ENCODE results near the gene PRM1. TPM values are rescaled to one million over a fixed set of nuclear protein-coding genes. Genes with fewer than 3 reads are reported as not detected.

The PRM1 gene
- total and polyA plus RNA-seq, 2 experiments from 2014 or later, result not detected

DNA sequence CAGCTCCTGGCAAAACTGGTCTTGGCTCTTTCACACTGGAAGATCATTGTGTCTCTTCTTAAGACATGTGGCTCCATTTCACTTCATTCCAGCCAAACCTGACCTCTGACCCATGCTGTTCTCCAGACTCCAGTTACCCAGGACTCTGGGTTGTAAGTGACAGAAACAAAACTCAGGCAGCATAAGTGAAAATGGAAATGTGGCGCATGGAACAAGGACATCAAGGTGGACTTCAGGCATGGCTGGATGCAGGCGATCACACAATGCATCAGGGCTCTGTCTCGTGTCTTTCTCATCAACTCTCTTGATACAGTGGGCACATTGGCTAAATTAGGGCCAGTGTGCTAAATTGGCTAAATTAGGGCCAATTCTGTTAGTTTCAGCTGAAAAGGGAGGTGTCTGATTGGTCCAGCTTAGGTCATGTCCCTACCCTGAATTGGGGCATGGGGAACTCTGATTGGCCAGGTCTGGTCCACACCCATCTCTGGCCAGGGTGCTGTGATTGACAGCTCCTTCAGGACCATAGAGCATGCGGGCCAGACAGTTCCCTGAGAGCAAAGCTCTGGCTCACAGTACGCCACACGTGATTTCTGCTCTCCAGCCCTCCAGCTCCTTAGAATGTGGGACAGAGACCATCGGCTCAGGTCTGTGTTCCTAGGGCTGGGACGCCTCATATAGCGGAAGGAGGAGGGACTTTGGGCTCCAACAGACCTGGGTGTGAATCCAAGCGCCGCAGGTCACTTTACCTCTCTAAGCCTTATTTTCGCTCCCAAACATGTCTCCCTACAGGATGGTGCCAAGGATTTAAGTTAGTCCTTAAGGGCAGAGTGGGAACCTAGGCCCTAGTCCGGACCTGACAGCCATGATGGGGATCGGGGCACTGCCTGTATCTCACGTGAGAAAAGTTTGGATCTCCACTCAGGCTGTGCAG is 42.6 kb downstream of the PRM1 start:
- TF ChIP-seq, protein P1, sequence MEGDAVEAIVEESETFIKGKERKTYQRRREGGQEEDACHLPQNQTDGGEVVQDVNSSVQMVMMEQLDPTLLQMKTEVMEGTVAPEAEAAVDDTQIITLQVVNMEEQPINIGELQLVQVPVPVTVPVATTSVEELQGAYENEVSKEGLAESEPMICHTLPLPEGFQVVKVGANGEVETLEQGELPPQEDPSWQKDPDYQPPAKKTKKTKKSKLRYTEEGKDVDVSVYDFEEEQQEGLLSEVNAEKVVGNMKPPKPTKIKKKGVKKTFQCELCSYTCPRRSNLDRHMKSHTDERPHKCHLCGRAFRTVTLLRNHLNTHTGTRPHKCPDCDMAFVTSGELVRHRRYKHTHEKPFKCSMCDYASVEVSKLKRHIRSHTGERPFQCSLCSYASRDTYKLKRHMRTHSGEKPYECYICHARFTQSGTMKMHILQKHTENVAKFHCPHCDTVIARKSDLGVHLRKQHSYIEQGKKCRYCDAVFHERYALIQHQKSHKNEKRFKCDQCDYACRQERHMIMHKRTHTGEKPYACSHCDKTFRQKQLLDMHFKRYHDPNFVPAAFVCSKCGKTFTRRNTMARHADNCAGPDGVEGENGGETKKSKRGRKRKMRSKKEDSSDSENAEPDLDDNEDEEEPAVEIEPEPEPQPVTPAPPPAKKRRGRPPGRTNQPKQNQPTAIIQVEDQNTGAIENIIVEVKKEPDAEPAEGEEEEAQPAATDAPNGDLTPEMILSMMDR (IDR thresholded peaks at IDR 0.05; ENCODE audit: low read depth, low read length), result no peak

DNA sequence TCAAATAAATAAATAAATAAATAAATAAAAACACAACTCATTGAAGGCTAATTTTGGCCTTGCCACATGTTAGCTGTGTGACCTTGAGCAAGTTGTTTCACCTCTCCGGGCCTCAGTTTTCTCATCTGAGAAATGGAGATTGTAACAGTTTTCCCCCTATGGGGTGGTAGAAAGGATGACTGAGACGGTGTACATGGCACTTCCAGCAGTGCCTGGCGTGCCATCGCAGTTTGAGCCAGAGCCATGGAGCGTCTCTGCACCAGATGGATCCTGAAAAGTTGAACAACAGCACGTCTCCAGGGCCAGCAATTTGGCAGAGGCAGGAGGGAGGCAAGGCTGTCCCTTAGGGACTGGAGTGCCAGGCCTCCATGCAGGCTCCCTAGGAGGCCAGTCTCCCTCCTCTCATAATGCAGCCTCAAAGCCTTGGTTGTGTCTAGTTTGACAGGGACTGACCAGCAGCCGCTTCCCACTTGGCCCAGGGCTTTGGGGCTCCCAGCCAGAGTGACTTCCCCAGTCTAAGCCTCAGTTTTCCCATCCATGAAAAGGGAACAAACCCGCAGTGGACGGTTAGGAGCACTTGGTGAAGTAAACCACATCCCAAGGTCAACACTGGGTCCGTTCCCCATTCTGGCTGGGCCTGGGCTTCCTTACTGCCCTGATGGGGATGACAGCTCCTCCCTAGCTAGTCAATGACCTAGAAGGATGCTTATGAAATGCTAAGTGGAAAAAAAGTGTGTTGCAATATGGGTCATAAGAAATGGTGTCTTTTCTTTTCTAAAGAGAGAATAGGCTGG is 44.5 kb downstream of the PRM1 start:
- no peaks in the 10 kb centered on the region for H3K36me3 ChIP-seq
- H3K4me1 ChIP-seq (ENCODE audit: low read depth), result no peaks in the 10 kb centered on the region
- TF ChIP-seq, protein P1 (IDR thresholded peaks at IDR 0.05; ENCODE audit: low read depth, low read length), result no peak
- H3K9me3 ChIP-seq (ENCODE audit: low read depth), result no peaks in the 10 kb centered on the region
- peak in 1 of 2 donors; percentile 58 for DNase-seq (ENCODE audit: low read depth in 1 of 2, low spot score in 1 of 2)
- H3K27ac ChIP-seq, result no peak overlapping the region
- no peak overlapping the region for H3K4me3 ChIP-seq
- no peaks in the 10 kb centered on the region for H3K27me3 ChIP-seq

More for the DNA sequence above, 42.6 kb downstream of the PRM1 start:
- Histone ChIP-seq H3K9me3 (ENCODE audit: low read depth) (no peaks in the 10 kb centered on the region), H3K36me3 (no peaks in the 10 kb centered on the region), H3K4me1 (ENCODE audit: low read depth) (peaks cover 2% of the 10 kb centered on the region), H3K27ac (no peak overlapping the region), H3K27me3 (no peaks in the 10 kb centered on the region), H3K4me3 (no peak overlapping the region)
- DNase-seq (ENCODE audit: low read depth in 1 of 2, low spot score in 1 of 2), result no peak

DNA sequence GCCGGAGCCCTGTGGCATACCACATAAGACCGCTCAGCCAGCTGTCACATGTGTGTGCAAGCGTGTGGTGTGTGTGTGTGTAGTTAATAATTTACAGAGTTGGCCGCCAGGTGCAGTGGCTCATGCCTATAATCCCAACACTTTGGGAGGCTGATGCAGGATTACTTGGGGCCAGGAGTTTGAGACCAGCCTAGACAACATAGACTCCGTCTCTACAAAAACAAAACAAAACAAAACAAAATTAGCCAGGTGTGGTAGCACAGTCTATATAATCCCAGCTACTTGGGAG is 45.5 kb downstream of the PRM1 start:
- Histone ChIP-seq H3K36me3 (no peaks in the 10 kb centered on the region), H3K9me3 (ENCODE audit: low read depth) (no peaks in the 10 kb centered on the region), H3K27ac (no peak overlapping the region), H3K4me1 (ENCODE audit: low read depth) (no peaks in the 10 kb centered on the region), H3K27me3 (no peaks in the 10 kb centered on the region), H3K4me3 (no peak overlapping the region)
- DNase-seq (ENCODE audit: low read depth in 1 of 2, low spot score in 1 of 2), result no peak
- TF ChIP-seq, protein P1 (IDR thresholded peaks at IDR 0.05; ENCODE audit: low read depth, low read length), result no peak

DNA sequence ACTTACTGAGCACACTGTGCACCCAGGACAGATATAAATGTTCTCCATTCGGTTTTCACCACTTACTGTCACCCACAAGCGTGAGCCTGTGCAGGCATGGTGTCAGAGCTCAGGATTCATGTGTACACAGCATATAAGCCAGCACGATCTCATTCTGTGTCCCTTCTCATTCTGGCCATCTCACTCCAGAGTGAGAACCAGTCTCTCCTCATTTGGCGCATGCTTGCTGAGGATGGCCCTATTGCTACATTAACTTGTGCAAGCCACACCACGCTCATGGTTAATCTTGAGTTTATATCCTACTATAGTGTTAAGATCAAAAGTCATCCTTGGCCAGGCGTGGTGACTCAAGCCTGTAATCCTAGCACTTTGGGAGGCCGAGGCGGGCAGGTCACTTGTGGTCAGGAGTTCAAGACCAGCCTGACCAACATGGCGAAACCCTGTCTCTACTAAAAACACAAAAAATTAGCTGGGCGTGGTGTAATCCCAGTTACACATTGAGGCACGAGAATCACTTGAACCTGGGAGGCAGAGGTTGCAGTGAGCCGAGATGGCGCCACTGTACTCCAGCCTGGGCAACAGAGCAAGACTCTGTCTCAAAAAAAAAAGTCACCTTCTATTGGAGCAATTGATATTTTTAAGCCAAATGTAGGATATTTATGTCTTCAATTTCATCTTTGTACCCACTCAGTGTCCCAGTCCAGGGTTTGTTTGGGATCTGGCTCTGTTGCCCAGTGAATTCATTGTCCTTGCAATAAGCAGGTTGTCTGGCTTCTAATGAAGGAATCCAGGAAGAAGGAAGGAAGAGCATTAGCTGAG is 46.0 kb downstream of the PRM1 start:
- Histone ChIP-seq H3K36me3 (no peaks in the 10 kb centered on the region), H3K9me3 (ENCODE audit: low read depth) (no peaks in the 10 kb centered on the region), H3K4me3 (no peak overlapping the region), H3K27me3 (no peaks in the 10 kb centered on the region), H3K27ac (no peak overlapping the region), H3K4me1 (ENCODE audit: low read depth) (no peaks in the 10 kb centered on the region)
- DNase-seq (ENCODE audit: low read depth in 1 of 2, low spot score in 1 of 2), result no peak
- TF ChIP-seq, protein P1 (IDR thresholded peaks at IDR 0.05; ENCODE audit: low read depth, low read length), result no peak

DNA sequence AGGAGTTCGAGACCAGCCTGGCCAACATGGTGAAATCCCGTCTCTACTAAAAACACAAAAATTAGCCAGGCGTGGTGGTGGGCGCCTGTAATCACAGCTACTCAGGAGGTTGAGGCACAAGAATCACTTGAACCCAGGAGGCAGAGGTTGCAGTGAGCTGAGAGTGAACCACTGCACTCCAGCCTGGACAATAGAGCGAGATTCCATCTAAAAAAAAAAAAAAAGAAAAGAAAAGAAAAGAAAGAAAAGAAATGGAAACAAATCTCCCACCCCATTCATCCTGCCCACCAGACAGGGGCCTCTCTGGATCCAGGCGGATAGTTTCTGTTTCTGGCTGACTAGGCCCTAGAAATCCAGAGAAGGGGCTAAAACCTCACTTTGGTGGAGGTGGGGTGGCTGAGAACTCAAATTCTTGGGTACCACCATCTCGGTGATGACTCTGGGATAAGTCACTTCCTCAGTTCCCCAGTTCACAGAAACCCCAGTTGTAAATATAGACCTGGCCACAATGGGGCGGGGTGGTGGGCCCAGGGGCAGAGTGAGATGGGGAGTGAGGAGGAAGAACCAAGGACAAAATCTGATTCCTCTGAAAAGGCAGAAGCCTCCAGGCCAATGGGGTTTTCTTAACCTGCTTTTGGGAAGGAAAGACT is 47.3 kb downstream of the PRM1 start:
- Histone ChIP-seq H3K27ac (no peak overlapping the region), H3K36me3 (no peaks in the 10 kb centered on the region), H3K9me3 (ENCODE audit: low read depth) (no peaks in the 10 kb centered on the region), H3K4me1 (ENCODE audit: low read depth) (no peaks in the 10 kb centered on the region), H3K27me3 (no peaks in the 10 kb centered on the region), H3K4me3 (no peak overlapping the region)
- DNase-seq (ENCODE audit: low read depth in 1 of 2, low spot score in 1 of 2), result no peak
- TF ChIP-seq, protein P1 (IDR thresholded peaks at IDR 0.05; ENCODE audit: low read depth, low read length), result no peak
